Heart left ventricle (tissue), 16 donors: ENCODE data around the gene EXOC4. TPM values are rescaled to one million over a fixed set of nuclear protein-coding genes. Genes with fewer than 3 reads are reported as not detected.

Source experiments
- ATAC-seq, 4 donors: fragments of 200-7000 bp; cut with Tn5 transposase; one replicate each; pipeline ENCODE4 v1.9.1; 2020 to 2022; ENCODE audit warnings: moderate library complexity in 4 of 4, mild to moderate bottlenecking in 3 of 4, moderate number of reproducible peaks in 1 of 4
- DNase-seq, 5 donors: peaks; one replicate each; pipeline ENCODE4 v3.0.0-alpha.2; 2020
- H3K27ac ChIP-seq, 12 donors: fragments of 200-600 bp; sonication (generic) in 4 of 12; one replicate each; pipeline versions ENCODE4 v1.5.0 to v1.8.0; 2016 to 2022; ENCODE audit warnings: mild to moderate bottlenecking in 2 of 12
- H3K27me3 ChIP-seq, 9 donors: fragments of 200-600 bp; sonication (generic) in 2 of 9; one replicate each; pipeline versions ENCODE4 v1.5.1 to v1.8.0; 2016 to 2022; ENCODE audit warnings: mild to moderate bottlenecking in 3 of 9
- H3K36me3 ChIP-seq, 9 donors: fragments of 200-600 bp; sonication (generic) in 2 of 9; one replicate each; pipeline versions ENCODE4 v1.5.0 to v1.8.0; 2018 to 2022; ENCODE audit warnings: mild to moderate bottlenecking in 2 of 9
- H3K4me1 ChIP-seq, 12 donors: fragments of 200-600 bp; sonication (generic) in 4 of 12; one replicate each; pipeline versions ENCODE4 v1.5.0 to v1.8.0; 2016 to 2022; ENCODE audit warnings: mild to moderate bottlenecking in 3 of 12
- H3K4me3 ChIP-seq, 12 donors: fragments of 200-600 bp; sonication (generic) in 4 of 12; one replicate each; pipeline versions ENCODE4 v1.5.0 to v1.8.0; 2017 to 2022; ENCODE audit warnings: mild to moderate bottlenecking in 9 of 12, moderate library complexity in 4 of 12
- H3K9me3 ChIP-seq, 12 donors: fragments of 200-600 bp; sonication (generic) in 4 of 12; one replicate each; pipeline versions ENCODE4 v1.5.0 to v1.8.0; 2016 to 2022; ENCODE audit warnings: mild to moderate bottlenecking in 1 of 12
- POLR2A ChIP-seq, 2 donors: fragments of 450-650 bp; IDR thresholded peaks; one replicate each; pipeline ENCODE4 v1.6.1; 2017; ENCODE audit warnings: antibody characterized with exemption in 2 of 2, mild to moderate bottlenecking in 2 of 2, moderate library complexity in 2 of 2
- WGBS, 4 donors: extraction: QIAGEN DNeasy Blood & Tissue Kit in 2 of 4; methylation state at CpG; one replicate each; pipeline versions ENCODE4 v1.1.5 to v1.1.7; 2013 to 2018; 5-methylcytosine and 5-hydroxymethylcytosine counted together
- intact Hi-C, 10 donors: fragments of 100-400 bp; cut with DNase I; formaldehyde crosslinking; loops; one replicate each; pipeline versions ENCODE4 v1.11.1 to v1.14.2; 2022
- polyA plus RNA-seq, 2 donors: library from polyadenylated mRNA; stranded (reverse); fragments of 200-250 nt; gene quantifications; one replicate each; pipeline ENCODE4 v1.2.3, GENCODE V29; 2013
- total RNA-seq, 9 donors: library from RNA; depleted of rRNA in 2 of 9; stranded (reverse); fragments of >200 nt in 2 of 9; fragmentation: NEBNext Ultra II Directional in 3 of 9; extraction: Animal tissue kit (Norgen Biotek cat#: 25700) in 3 of 9; gene quantifications; one replicate each; pipeline versions ENCODE4 v1.1.0 to v1.2.4, GENCODE V29; 2016 to 2023
- TF ChIP-seq, protein P1 (sequence below), 12 donors: fragments of 200-600 bp; sonication (generic) in 4 of 12; IDR thresholded peaks; one replicate each; pipeline versions ENCODE4 v1.5.0 to v1.8.0; 2018 to 2022; ENCODE audit warnings: antibody characterized with exemption in 12 of 12, mild to moderate bottlenecking in 5 of 12
- donor health status: ischemic (EF 13 %, LVEDD 7.1; RV severe dilation, severe dysfunction).
- donor health status: healthy with polysubstance abuse.
- donor health status: DM: no; HTN: yes; CAD: no.
- donor health status: DM: no; HTN: no; CAD: no.
- donor health status: ischemic (EF 25% LVEDD 6.9; RV normal size, moderate dysfunction).
- donor health status: ischemic (EF 25% LVEDD 5.7; RV mildly dilated, moderate dysfunction).
- donor health status: healthy.
- donor health status: DM: yes; HTN: yes; CAD: no.
- donor health status: ischemic (EF 35%, LVEDD 5.7; RV mildly dilated, moderate dysfunction).
- donor health status: nonischemic (EF 11% LVEDD 7.7; RV severe dilation, severe dysfunction).
- donor health status: DM: yes; HTN: yes; CAD: no.
- donor health status: PGD.
- donor health status: ischemic (EF 29% LVEDD 5.4; RV normal size, mild dysfunction).
- donor health status: nonischemic (EF 23%, LVEDD 6.1; RV moderate dilation, normal function).

Gene EXOC4
- total and polyA plus RNA-seq, 11 donors: 8.8 to 61.2 (median 33.8) TPM

DNA sequence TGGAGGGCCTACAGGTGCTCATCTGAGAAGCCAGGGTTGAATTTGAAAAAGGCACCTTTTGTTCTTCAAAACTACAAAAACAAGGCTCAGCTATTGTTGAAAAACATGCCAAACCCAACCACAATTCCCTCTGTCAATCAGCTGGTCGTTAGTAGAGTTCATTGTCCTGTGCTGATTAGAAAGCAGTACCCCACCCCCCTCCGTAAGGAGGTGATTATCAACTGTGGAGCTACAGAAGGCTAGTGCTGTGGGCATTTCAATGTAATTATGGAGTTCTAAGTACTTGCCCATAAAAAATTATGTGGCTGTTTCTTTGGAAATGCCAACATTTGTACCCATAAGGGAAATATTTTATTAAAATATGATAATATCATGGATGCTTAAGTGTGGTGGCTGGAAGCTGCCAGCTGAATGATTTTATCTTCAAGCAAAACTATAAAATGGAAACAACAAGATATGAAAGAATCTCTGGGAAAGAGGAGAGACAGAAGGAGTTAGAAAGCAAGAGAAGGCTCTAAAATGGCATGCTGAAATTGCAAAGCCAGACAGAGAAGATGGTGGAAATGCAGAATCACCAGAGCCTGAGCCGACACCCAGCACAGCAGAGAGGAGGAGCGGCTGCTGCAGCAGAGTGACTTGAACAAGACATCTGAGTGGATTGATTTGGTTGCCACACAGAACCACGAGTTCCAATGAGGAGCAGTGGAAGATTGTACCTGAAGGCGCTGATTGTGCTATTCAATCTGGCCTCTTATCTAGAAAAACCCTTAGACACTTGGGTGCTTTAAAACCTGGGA lies 694.8 kb downstream of the EXOC4 start:
- TF ChIP-seq, protein P1, sequence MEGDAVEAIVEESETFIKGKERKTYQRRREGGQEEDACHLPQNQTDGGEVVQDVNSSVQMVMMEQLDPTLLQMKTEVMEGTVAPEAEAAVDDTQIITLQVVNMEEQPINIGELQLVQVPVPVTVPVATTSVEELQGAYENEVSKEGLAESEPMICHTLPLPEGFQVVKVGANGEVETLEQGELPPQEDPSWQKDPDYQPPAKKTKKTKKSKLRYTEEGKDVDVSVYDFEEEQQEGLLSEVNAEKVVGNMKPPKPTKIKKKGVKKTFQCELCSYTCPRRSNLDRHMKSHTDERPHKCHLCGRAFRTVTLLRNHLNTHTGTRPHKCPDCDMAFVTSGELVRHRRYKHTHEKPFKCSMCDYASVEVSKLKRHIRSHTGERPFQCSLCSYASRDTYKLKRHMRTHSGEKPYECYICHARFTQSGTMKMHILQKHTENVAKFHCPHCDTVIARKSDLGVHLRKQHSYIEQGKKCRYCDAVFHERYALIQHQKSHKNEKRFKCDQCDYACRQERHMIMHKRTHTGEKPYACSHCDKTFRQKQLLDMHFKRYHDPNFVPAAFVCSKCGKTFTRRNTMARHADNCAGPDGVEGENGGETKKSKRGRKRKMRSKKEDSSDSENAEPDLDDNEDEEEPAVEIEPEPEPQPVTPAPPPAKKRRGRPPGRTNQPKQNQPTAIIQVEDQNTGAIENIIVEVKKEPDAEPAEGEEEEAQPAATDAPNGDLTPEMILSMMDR (IDR thresholded peaks at IDR 0.05): no peak
- no peak for TF ChIP-seq POLR2A (IDR thresholded peaks at IDR 0.05)
- intact Hi-C loops: no loop called here
- no peak for ATAC-seq
- Histone ChIP-seq H3K27ac (no peak overlapping the region), H3K36me3 (peaks cover 0 to 7% (median 0%) of the 10 kb centered on the region in 9 donors), H3K4me1 (no peaks in the 10 kb centered on the region), H3K4me3 (no peak overlapping the region), H3K27me3 (no peaks in the 10 kb centered on the region), H3K9me3 (no peaks in the 10 kb centered on the region)
- DNase-seq: no peak
- WGBS, 4 donors: 80 to 89% (median 84%) methylated on average over 6 of the region's 6 CpGs

GRCh38 chr7:133948588-133948987 lies 695.7 kb downstream of the EXOC4 start:
- ATAC-seq (no peak), DNase-seq (no peak)
- no peaks in the 10 kb centered on the region for H3K9me3 ChIP-seq
- WGBS, 4 donors: 83 to 90% (median 89%) methylated on average over 6 of the region's 6 CpGs
- H3K4me1 ChIP-seq: no peaks in the 10 kb centered on the region
- no peak overlapping the region for H3K27ac ChIP-seq
- H3K27me3 ChIP-seq: no peaks in the 10 kb centered on the region
- H3K4me3 ChIP-seq: no peak overlapping the region
- no peak for TF ChIP-seq POLR2A (IDR thresholded peaks at IDR 0.05)
- TF ChIP-seq, protein P1 (IDR thresholded peaks at IDR 0.05): no peak
- intact Hi-C loops: no loop called here
- peaks cover 0 to 7% (median 0%) of the 10 kb centered on the region in 9 donors for H3K36me3 ChIP-seq

- H3K27ac ChIP-seq: no peak overlapping the region
- 78 to 94% (median 88%) methylated on average over 4 of the region's 4 CpGs for WGBS, 4 donors
- intact Hi-C loops: no loop called here
- H3K36me3 ChIP-seq: peaks cover 0 to 7% (median 0%) of the 10 kb centered on the region in 9 donors
- no peaks in the 10 kb centered on the region for H3K4me1 ChIP-seq
- no peaks in the 10 kb centered on the region for H3K27me3 ChIP-seq
- ATAC-seq: no peak
- H3K4me3 ChIP-seq: no peak overlapping the region
- TF ChIP-seq, protein P1 (IDR thresholded peaks at IDR 0.05): no peak
- TF ChIP-seq POLR2A (IDR thresholded peaks at IDR 0.05): no peak
- DNase-seq: no peak
- no peaks in the 10 kb centered on the region for H3K9me3 ChIP-seq
These were observed 698.0 kb downstream of the EXOC4 start for GRCh38 chr7:133950855-133951254.

GRCh38 chr7:133955208-133955607 lies 702.3 kb downstream of the EXOC4 start:
- intact Hi-C loops: no loop called here
- no peak for DNase-seq
- Histone ChIP-seq H3K4me1 (peaks cover 0 to 9% (median 0%) of the 10 kb centered on the region in 12 donors), H3K9me3 (no peaks in the 10 kb centered on the region), H3K36me3 (peaks cover 0 to 7% (median 0%) of the 10 kb centered on the region in 9 donors), H3K4me3 (no peak overlapping the region), H3K27me3 (no peaks in the 10 kb centered on the region), H3K27ac (no peak overlapping the region)
- no peak for ATAC-seq
- no peak for TF ChIP-seq POLR2A (IDR thresholded peaks at IDR 0.05)
- TF ChIP-seq, protein P1 (IDR thresholded peaks at IDR 0.05): no peak
- 83 to 100% (median 99%) methylated on average over 1 to 2 of the region's 2 CpGs for WGBS, 4 donors
